ENCODE results near the gene CFAP65. TPM values are rescaled to one million over a fixed set of nuclear protein-coding genes. Genes with fewer than 3 reads are reported as not detected.

Gene CFAP65
- total RNA-seq, 2 experiments from 2014 or later = not detected

- Mint-ChIP-seq H3K4me1 (no peaks in the 10 kb centered on the region), H3K27me3 (peaks cover 5% of the 10 kb centered on the region), H3K27ac (no peak overlapping the region), H3K36me3 (ENCODE audit: low read depth) (no peaks in the 10 kb centered on the region), H3K9me3 (no peaks in the 10 kb centered on the region), H3K4me3 (no peak overlapping the region)
- CTCF ChIA-PET = interaction anchor here (0.6 to 4.0 kb wide), 11 partner anchors 10 to 272 kb away, joined by 3 to 16 read pairs (median 3); no protein-coding TSS in a partner anchor
- no peak for DNase-seq
- POLR2A ChIA-PET = no interaction called here
Measured at GRCh38 chr2:219010873-219011272, 30.4 kb downstream of the CFAP65 start.

GRCh38 chr2:219010162-219010756 is 31.1 kb downstream of the CFAP65 start:
- H3K4me3 Mint-ChIP-seq = no peak overlapping the region
- ChIA-PET CTCF (interaction anchor here (0.6 to 4.0 kb wide), 9 partner anchors 13 to 221 kb away, joined by 3 to 16 read pairs (median 3); no protein-coding TSS in a partner anchor), POLR2A (no interaction called here)
- H3K36me3 Mint-ChIP-seq (ENCODE audit: low read depth) = no peaks in the 10 kb centered on the region
- H3K27me3 Mint-ChIP-seq = peaks cover 11% of the 10 kb centered on the region
- no peak overlapping the region for H3K27ac Mint-ChIP-seq
- no peak for DNase-seq
- H3K4me1 Mint-ChIP-seq = no peaks in the 10 kb centered on the region
- H3K9me3 Mint-ChIP-seq = no peaks in the 10 kb centered on the region

GRCh38 chr2:219009294-219009693 is 32.0 kb downstream of the CFAP65 start:
- POLR2A ChIA-PET = no interaction called here
- Mint-ChIP-seq H3K4me1 (no peaks in the 10 kb centered on the region), H3K9me3 (no peaks in the 10 kb centered on the region), H3K4me3 (no peak overlapping the region), H3K27ac (no peak overlapping the region), H3K36me3 (ENCODE audit: low read depth) (no peaks in the 10 kb centered on the region), H3K27me3 (peaks cover 18% of the 10 kb centered on the region)
- DNase-seq = no peak
- CTCF ChIA-PET = interaction anchor here (0.8 to 4.0 kb wide), 4 partner anchors 14 to 146 kb away, joined by 3 to 16 read pairs (median 8); no protein-coding TSS in a partner anchor

- no peaks in the 10 kb centered on the region for H3K36me3 Mint-ChIP-seq (ENCODE audit: low read depth)
- no peak overlapping the region for H3K27ac Mint-ChIP-seq
- peaks cover 59% of the 10 kb centered on the region for H3K27me3 Mint-ChIP-seq
- H3K4me1 Mint-ChIP-seq = peaks cover 7% of the 10 kb centered on the region
- no peaks in the 10 kb centered on the region for H3K9me3 Mint-ChIP-seq
- no peak overlapping the region for H3K4me3 Mint-ChIP-seq
- no peak for DNase-seq
- ChIA-PET CTCF (interaction anchor here (1.5 kb wide), 2 partner anchors 26 to 106 kb away, joined by 4 read pairs; no protein-coding TSS in a partner anchor), POLR2A (no interaction called here)
Measured at GRCh38 chr2:219003979-219004378, 37.3 kb downstream of the CFAP65 start.

- no peak overlapping the region for H3K4me3 Mint-ChIP-seq
- DNase-seq = no peak
- POLR2A ChIA-PET = no interaction called here
- peaks cover 64% of the 10 kb centered on the region for H3K27me3 Mint-ChIP-seq
- H3K36me3 Mint-ChIP-seq (ENCODE audit: low read depth) = no peaks in the 10 kb centered on the region
- CTCF ChIA-PET = interaction anchor here (1.5 kb wide), 2 partner anchors 105 to 106 kb away, joined by 4 read pairs; no protein-coding TSS in a partner anchor
- H3K27ac Mint-ChIP-seq = no peak overlapping the region
- no peaks in the 10 kb centered on the region for H3K9me3 Mint-ChIP-seq
- H3K4me1 Mint-ChIP-seq = peaks cover 7% of the 10 kb centered on the region
Measured at GRCh38 chr2:219003267-219003634, 38.1 kb downstream of the CFAP65 start.

GRCh38 chr2:219002395-219003266 is 38.7 kb downstream of the CFAP65 start:
- peaks cover 67% of the 10 kb centered on the region for H3K27me3 Mint-ChIP-seq
- no peak overlapping the region for H3K4me3 Mint-ChIP-seq
- H3K9me3 Mint-ChIP-seq = no peaks in the 10 kb centered on the region
- H3K27ac Mint-ChIP-seq = no peak overlapping the region
- H3K36me3 Mint-ChIP-seq (ENCODE audit: low read depth) = no peaks in the 10 kb centered on the region
- ChIA-PET CTCF (interaction anchor here (1.2 to 1.5 kb wide), 2 partner anchors 21 to 104 kb away, joined by 4 read pairs; no protein-coding TSS in a partner anchor), POLR2A (interaction anchor here (1.1 to 1.2 kb wide), 2 partner anchors 21 to 23 kb away, joined by 3 to 4 read pairs; no protein-coding TSS in a partner anchor)
- peak; percentile 43 for DNase-seq
- peaks cover 7% of the 10 kb centered on the region for H3K4me1 Mint-ChIP-seq

- POLR2A ChIA-PET = interaction anchor here (1.1 to 1.2 kb wide), 2 partner anchors 21 to 22 kb away, joined by 3 to 4 read pairs; no protein-coding TSS in a partner anchor
- Mint-ChIP-seq H3K4me1 (peaks cover 7% of the 10 kb centered on the region), H3K9me3 (no peaks in the 10 kb centered on the region), H3K4me3 (no peak overlapping the region), H3K27ac (no peak overlapping the region), H3K27me3 (peaks cover 74% of the 10 kb centered on the region), H3K36me3 (ENCODE audit: low read depth) (no peaks in the 10 kb centered on the region)
- CTCF ChIA-PET = interaction anchor here (1.2 to 1.5 kb wide), 3 partner anchors 21 to 293 kb away, joined by 4 to 5 read pairs (median 4); no protein-coding TSS in a partner anchor
- no peak for DNase-seq
Measured at GRCh38 chr2:219001577-219002394, 39.5 kb downstream of the CFAP65 start.

- H3K36me3 Mint-ChIP-seq (ENCODE audit: low read depth) = no peaks in the 10 kb centered on the region
- peaks cover 76% of the 10 kb centered on the region for H3K27me3 Mint-ChIP-seq
- ChIA-PET CTCF (interaction anchor here (1.2 kb wide), 1 partner anchor 294 kb away, joined by 5 read pairs; no protein-coding TSS in a partner anchor), POLR2A (interaction anchor here (1.1 to 1.2 kb wide), 2 partner anchors 20 to 21 kb away, joined by 3 to 4 read pairs; no protein-coding TSS in a partner anchor)
- no peaks in the 10 kb centered on the region for H3K9me3 Mint-ChIP-seq
- no peak for DNase-seq
- H3K4me1 Mint-ChIP-seq = peaks cover 7% of the 10 kb centered on the region
- H3K27ac Mint-ChIP-seq = no peak overlapping the region
- H3K4me3 Mint-ChIP-seq = no peak overlapping the region
Measured at GRCh38 chr2:219001100-219001576, 40.2 kb downstream of the CFAP65 start.

- POLR2A ChIA-PET = no interaction called here
- H3K4me1 Mint-ChIP-seq = peaks cover 7% of the 10 kb centered on the region
- no peak overlapping the region for H3K4me3 Mint-ChIP-seq
- no peaks in the 10 kb centered on the region for H3K36me3 Mint-ChIP-seq (ENCODE audit: low read depth)
- no peak overlapping the region for H3K27ac Mint-ChIP-seq
- peaks cover 78% of the 10 kb centered on the region for H3K27me3 Mint-ChIP-seq
- DNase-seq = no peak
- H3K9me3 Mint-ChIP-seq = no peaks in the 10 kb centered on the region
- CTCF ChIA-PET = no interaction called here
Measured at GRCh38 chr2:219000569-219000960, 40.8 kb downstream of the CFAP65 start.

GRCh38 chr2:218999881-219000568 is 41.3 kb downstream of the CFAP65 start:
- no peak for DNase-seq
- Mint-ChIP-seq H3K4me1 (peaks cover 7% of the 10 kb centered on the region), H3K4me3 (no peak overlapping the region), H3K27me3 (peaks cover 78% of the 10 kb centered on the region), H3K9me3 (no peaks in the 10 kb centered on the region), H3K27ac (no peak overlapping the region), H3K36me3 (ENCODE audit: low read depth) (no peaks in the 10 kb centered on the region)
- ChIA-PET POLR2A (no interaction called here), CTCF (no interaction called here)

- CTCF ChIA-PET = interaction anchor here (7.4 kb wide), 1 partner anchor 18 kb away, joined by 51 read pairs; no protein-coding TSS in a partner anchor
- no peak overlapping the region for H3K27ac Mint-ChIP-seq
- H3K27me3 Mint-ChIP-seq = peaks cover 80% of the 10 kb centered on the region
- POLR2A ChIA-PET = no interaction called here
- no peaks in the 10 kb centered on the region for H3K9me3 Mint-ChIP-seq
- no peak for DNase-seq
- H3K4me1 Mint-ChIP-seq = peaks cover 7% of the 10 kb centered on the region
- H3K36me3 Mint-ChIP-seq (ENCODE audit: low read depth) = no peaks in the 10 kb centered on the region
- no peak overlapping the region for H3K4me3 Mint-ChIP-seq
Measured at GRCh38 chr2:218999021-218999880, 42.1 kb downstream of the CFAP65 start.
